Peyer's patch (tissue), 4 donors: ENCODE measurements around the gene SGSM2.

ENCODE experiments used
- POLR2A ChIP-seq, 2 donors: fragments of 450-650 bp; IDR thresholded peaks; one replicate each; pipeline ENCODE4 v1.5.1; 2017; ENCODE audit warnings: antibody characterized with exemption in 2 of 2, mild to moderate bottlenecking in 2 of 2, moderate library complexity in 2 of 2
- TF ChIP-seq, protein P1 (sequence below), 6 experiments: fragments of 450-650 bp in 4 of 6; fragments of 200-600 bp in 2 of 6; sonication (generic) in 1 of 6; IDR thresholded peaks; one replicate each; pipeline ENCODE4 v1.5.1; 2017 to 2019; ENCODE audit warnings: antibody characterized with exemption in 6 of 6, mild to moderate bottlenecking in 3 of 6, moderate library complexity in 1 of 6

DNA sequence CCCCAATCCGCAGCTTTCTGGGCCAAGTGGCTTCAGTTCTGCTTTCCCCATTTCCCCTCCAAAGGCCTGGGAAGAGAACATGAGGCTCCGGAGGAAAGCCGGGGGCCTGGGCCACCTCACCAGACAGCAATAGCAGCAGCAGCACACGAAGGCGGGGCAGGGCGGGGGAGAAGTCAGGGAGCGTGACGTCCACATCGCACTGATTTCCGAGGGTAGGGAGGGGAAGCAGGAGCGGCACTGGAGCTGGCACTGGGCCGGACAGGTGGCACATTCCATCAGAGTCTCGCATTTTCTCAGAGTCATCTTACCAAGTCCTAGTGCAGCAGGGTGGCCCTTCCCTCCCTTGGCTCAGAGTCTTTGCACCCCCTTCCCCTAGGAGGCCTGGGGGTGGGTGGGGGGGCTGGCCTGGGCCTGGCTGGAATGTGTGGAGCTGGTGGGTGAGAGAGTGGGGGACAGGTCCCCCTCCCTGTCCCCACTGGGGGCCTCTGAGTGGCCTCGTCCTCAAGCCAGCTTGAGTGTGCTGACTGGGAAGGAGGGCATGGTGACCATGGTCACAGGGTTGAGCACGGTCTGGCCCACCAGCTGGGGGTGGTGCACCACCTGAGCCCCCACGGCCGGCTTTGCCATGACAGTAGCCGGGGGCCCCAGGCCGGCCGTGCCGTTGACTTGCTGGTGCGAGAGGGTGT, 49.2 kb downstream of the SGSM2 start:
- TF ChIP-seq, protein P1, sequence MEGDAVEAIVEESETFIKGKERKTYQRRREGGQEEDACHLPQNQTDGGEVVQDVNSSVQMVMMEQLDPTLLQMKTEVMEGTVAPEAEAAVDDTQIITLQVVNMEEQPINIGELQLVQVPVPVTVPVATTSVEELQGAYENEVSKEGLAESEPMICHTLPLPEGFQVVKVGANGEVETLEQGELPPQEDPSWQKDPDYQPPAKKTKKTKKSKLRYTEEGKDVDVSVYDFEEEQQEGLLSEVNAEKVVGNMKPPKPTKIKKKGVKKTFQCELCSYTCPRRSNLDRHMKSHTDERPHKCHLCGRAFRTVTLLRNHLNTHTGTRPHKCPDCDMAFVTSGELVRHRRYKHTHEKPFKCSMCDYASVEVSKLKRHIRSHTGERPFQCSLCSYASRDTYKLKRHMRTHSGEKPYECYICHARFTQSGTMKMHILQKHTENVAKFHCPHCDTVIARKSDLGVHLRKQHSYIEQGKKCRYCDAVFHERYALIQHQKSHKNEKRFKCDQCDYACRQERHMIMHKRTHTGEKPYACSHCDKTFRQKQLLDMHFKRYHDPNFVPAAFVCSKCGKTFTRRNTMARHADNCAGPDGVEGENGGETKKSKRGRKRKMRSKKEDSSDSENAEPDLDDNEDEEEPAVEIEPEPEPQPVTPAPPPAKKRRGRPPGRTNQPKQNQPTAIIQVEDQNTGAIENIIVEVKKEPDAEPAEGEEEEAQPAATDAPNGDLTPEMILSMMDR (IDR thresholded peaks at IDR 0.05) = no peak
- TF ChIP-seq POLR2A (IDR thresholded peaks at IDR 0.05) = peak in 1 of 2 donors; percentile 60
